A673 (cell line): ENCODE data around the gene CYP4V2. TPM values are rescaled to one million over a fixed set of nuclear protein-coding genes. Genes with fewer than 3 reads are reported as not detected.

Experiments
- BruUV-seq: library from RNA; stranded (reverse); fragments of 400-500 nt; replicated peaks from 2 replicates; lab custom pipeline; 2021; lab: Mats Ljungman, UMichigan
- CTCF ChIA-PET: fragments of 300-600 bp; sonication (Branson Sonifier 250); formaldehyde crosslinking; loops from one replicate; lab custom pipeline; 2022; ENCODE audit warnings: antibody characterized with exemption; lab: Charles Lee
- POLR2A ChIA-PET: fragments of 300-600 bp; sonication (Branson Sonifier 250); formaldehyde crosslinking; loops from one replicate; lab custom pipeline; 2022; ENCODE audit warnings: antibody characterized with exemption; ENCODE audit not compliant: low non-redundant PET; lab: Charles Lee
- DNase-seq: peaks from one replicate; pipeline ENCODE4 v3.0.0-alpha.2; 2015; ENCODE audit warnings: low spot score
- H3K27ac ChIP-seq: fragments of 200-600 bp; sonication (generic); 2 replicates; pipeline ENCODE4 v1.5.1; 2016; ENCODE audit warnings: mixed run types, low read depth, mild to moderate bottlenecking, mixed read lengths, antibody characterized with exemption, low read length; ENCODE audit not compliant: poor library complexity, severe bottlenecking
- H3K27me3 ChIP-seq: fragments of 200-600 bp; sonication (generic); replicated peaks from 2 replicates; pipeline ENCODE4 v1.6.1; 2017; ENCODE audit warnings: mixed run types, low read depth, mild to moderate bottlenecking, mixed read lengths, antibody characterized with exemption, low read length; ENCODE audit not compliant: insufficient read depth, poor library complexity
- H3K36me3 ChIP-seq: fragments of 200-600 bp; sonication (generic); 2 replicates; pipeline ENCODE4 v1.6.1; 2016; ENCODE audit warnings: mixed run types, mild to moderate bottlenecking, mixed read lengths, antibody characterized with exemption, low read length; ENCODE audit not compliant: insufficient read depth, poor library complexity, severe bottlenecking
- H3K4me1 ChIP-seq: fragments of 200-600 bp; sonication (generic); 2 replicates; pipeline ENCODE4 v1.6.1; 2017; ENCODE audit warnings: mixed run types, mild to moderate bottlenecking, mixed read lengths, antibody characterized with exemption, low read length; ENCODE audit not compliant: insufficient read depth, poor library complexity, severe bottlenecking
- H3K4me3 ChIP-seq: fragments of 200-600 bp; sonication (generic); 2 replicates; pipeline ENCODE4 v1.5.1; 2016; ENCODE audit warnings: low read depth, mixed run types, mild to moderate bottlenecking, mixed read lengths, low read length; ENCODE audit not compliant: poor library complexity, severe bottlenecking
- H3K9me3 ChIP-seq: fragments of 200-600 bp; sonication (generic); 2 replicates; pipeline ENCODE4 v1.6.1; 2016; ENCODE audit warnings: mixed run types, low read depth, mild to moderate bottlenecking, mixed read lengths, antibody characterized with exemption, low read length; ENCODE audit not compliant: poor library complexity, severe bottlenecking
- EZH2 ChIP-seq: fragments of 200-600 bp; sonication (generic); IDR thresholded peaks from 2 replicates; pipeline ENCODE4 v1.6.1; 2017; ENCODE audit warnings: borderline replicate concordance, low read depth, mild to moderate bottlenecking, mixed read lengths, antibody characterized with exemption, low read length; ENCODE audit not compliant: poor library complexity, severe bottlenecking
- intact Hi-C: fragments of 100-400 bp; cut with micrococcal nuclease; formaldehyde crosslinking; loops from one replicate; pipeline ENCODE4 v1.10.0; 2022; ENCODE audit not compliant: unreplicated experiment
- total RNA-seq: library from RNA; stranded (reverse); gene quantifications from 2 replicates; pipeline ENCODE4 v1.2.3, GENCODE V29; 2021
- TF ChIP-seq, protein P1 (sequence below): fragments of 300-800, 200-600 bp; sonication (generic); conservative IDR thresholded peaks from 2 replicates; pipeline ENCODE4 v1.5.1; 2017; ENCODE audit warnings: low read depth, mild to moderate bottlenecking, antibody characterized with exemption, low read length, moderate library complexity, mixed read lengths

CYP4V2 gene
- total RNA-seq, 1 experiment from 2014 or later = 14.3 TPM

- no TSS peak for BruUV-seq
Observed at GRCh38 chr4:186234367-186234766, 43.0 kb downstream of the CYP4V2 start.

GRCh38 chr4:186236126-186236525, 44.8 kb downstream of the CYP4V2 start:
- no peaks in the 10 kb centered on the region for H3K36me3 ChIP-seq
- no peak for DNase-seq
- POLR2A ChIA-PET = no interaction called here
- no peaks in the 10 kb centered on the region for H3K4me1 ChIP-seq
- no peak for TF ChIP-seq EZH2
- TF ChIP-seq, protein P1, sequence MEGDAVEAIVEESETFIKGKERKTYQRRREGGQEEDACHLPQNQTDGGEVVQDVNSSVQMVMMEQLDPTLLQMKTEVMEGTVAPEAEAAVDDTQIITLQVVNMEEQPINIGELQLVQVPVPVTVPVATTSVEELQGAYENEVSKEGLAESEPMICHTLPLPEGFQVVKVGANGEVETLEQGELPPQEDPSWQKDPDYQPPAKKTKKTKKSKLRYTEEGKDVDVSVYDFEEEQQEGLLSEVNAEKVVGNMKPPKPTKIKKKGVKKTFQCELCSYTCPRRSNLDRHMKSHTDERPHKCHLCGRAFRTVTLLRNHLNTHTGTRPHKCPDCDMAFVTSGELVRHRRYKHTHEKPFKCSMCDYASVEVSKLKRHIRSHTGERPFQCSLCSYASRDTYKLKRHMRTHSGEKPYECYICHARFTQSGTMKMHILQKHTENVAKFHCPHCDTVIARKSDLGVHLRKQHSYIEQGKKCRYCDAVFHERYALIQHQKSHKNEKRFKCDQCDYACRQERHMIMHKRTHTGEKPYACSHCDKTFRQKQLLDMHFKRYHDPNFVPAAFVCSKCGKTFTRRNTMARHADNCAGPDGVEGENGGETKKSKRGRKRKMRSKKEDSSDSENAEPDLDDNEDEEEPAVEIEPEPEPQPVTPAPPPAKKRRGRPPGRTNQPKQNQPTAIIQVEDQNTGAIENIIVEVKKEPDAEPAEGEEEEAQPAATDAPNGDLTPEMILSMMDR = no peak
- intact Hi-C loops = no loop called here
- no peaks in the 10 kb centered on the region for H3K9me3 ChIP-seq
- H3K27ac ChIP-seq = no peak overlapping the region
- no peak overlapping the region for H3K4me3 ChIP-seq
- no TSS peak for BruUV-seq
- CTCF ChIA-PET = no interaction called here
- H3K27me3 ChIP-seq = no peaks in the 10 kb centered on the region

More at GRCh38 chr4:186234367-186234766, 43.0 kb downstream of the CYP4V2 start:
- Histone ChIP-seq H3K27ac (no peak overlapping the region), H3K9me3 (no peaks in the 10 kb centered on the region), H3K27me3 (no peaks in the 10 kb centered on the region), H3K4me3 (no peak overlapping the region), H3K36me3 (no peaks in the 10 kb centered on the region), H3K4me1 (no peaks in the 10 kb centered on the region)
- ChIA-PET CTCF (no interaction called here), POLR2A (no interaction called here)
- intact Hi-C loops = no loop called here
- no peak for TF ChIP-seq EZH2
- TF ChIP-seq, protein P1 = no peak
- DNase-seq = no peak

DNA sequence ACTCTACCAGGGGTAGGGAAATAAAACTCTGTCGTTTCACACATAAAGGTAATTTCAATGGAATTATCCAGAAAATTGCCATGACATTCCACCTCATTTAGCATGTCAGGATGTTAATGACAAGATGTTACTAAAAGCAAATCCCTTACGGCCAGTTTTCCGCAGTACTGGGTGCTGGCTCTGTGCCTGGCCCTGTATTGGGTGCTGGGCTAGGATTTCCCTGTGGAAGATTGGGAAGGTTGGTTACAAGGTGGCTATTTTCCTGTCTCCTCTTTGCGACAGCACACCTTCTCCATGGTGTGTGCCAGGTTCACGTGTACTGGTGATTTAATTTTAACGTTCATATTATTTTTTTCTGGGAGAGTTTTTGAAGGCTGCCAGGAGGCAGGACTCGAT, 49.1 kb downstream of the CYP4V2 start:
- intact Hi-C loops = no loop called here
- H3K27ac ChIP-seq = no peak overlapping the region
- TF ChIP-seq EZH2 = no peak
- TF ChIP-seq, protein P1 = no peak
- H3K4me1 ChIP-seq = no peaks in the 10 kb centered on the region
- H3K4me3 ChIP-seq = no peak overlapping the region
- ChIA-PET CTCF (no interaction called here), POLR2A (no interaction called here)
- no peaks in the 10 kb centered on the region for H3K36me3 ChIP-seq
- H3K9me3 ChIP-seq = no peaks in the 10 kb centered on the region
- no TSS peak for BruUV-seq
- no peak for DNase-seq
- no peaks in the 10 kb centered on the region for H3K27me3 ChIP-seq
